Hematopoietic multipotent progenitor cell (in vitro differentiated cells): ENCODE measurements around the gene PTPRK. TPM values are rescaled to one million over a fixed set of nuclear protein-coding genes. Genes with fewer than 3 reads are reported as not detected.
"Not testable (repeated sequence)": the region's sequence is repeated elsewhere in the genome, so short reads cannot be mapped to it uniquely, and the experiment has no call there.

Experiments
- DNase-seq, 3 donors: peaks; one replicate each; pipeline ENCODE4 v3.0.0-alpha.2; 2011 to 2015; ENCODE audit warnings: low read depth in 2 of 3, low spot score in 2 of 3
- total RNA-seq: library from RNA; depleted of rRNA; stranded (reverse); fragments of >200 nt; gene quantifications from one replicate; pipeline ENCODE4 v1.2.3, GENCODE V29; 2012

Gene PTPRK
- total RNA-seq, 1 donor = 0.81 TPM

- peak in 2 of 3 donors; percentile 1 to 8 for DNase-seq
Observed at GRCh38 chr6:128491610-128492206, 28.7 kb downstream of the PTPRK start.

GRCh38 chr6:128491100-128491581 lies 29.3 kb downstream of the PTPRK start:
- no peak for DNase-seq

GRCh38 chr6:128487746-128488145 lies 32.7 kb downstream of the PTPRK start:
- DNase-seq = no peak

- no peak for DNase-seq
Observed at GRCh38 chr6:128487055-128487454, 33.3 kb downstream of the PTPRK start.

- not testable (repeated sequence) for DNase-seq
Observed at GRCh38 chr6:128486580-128486979, 33.8 kb downstream of the PTPRK start.

- DNase-seq = no peak
Observed at GRCh38 chr6:128483472-128484135, 36.8 kb downstream of the PTPRK start.

- DNase-seq = no peak
Observed at GRCh38 chr6:128482642-128483041, 37.8 kb downstream of the PTPRK start.

- DNase-seq = no peak
Observed at GRCh38 chr6:128479991-128480390, 40.4 kb downstream of the PTPRK start.

GRCh38 chr6:128479048-128479666 lies 41.2 kb downstream of the PTPRK start:
- DNase-seq = no peak

- DNase-seq = no peak
Observed at GRCh38 chr6:128478230-128479047, 42.0 kb downstream of the PTPRK start.

- no peak for DNase-seq
Observed at GRCh38 chr6:128474933-128475332, 45.5 kb downstream of the PTPRK start.

- DNase-seq = no peak
Observed at GRCh38 chr6:128474481-128474880, 45.9 kb downstream of the PTPRK start.

GRCh38 chr6:128471907-128472306 lies 48.5 kb downstream of the PTPRK start:
- no peak for DNase-seq

- no peak for DNase-seq
Observed at GRCh38 chr6:128465368-128466343, 54.7 kb downstream of the PTPRK start.

- DNase-seq = no peak
Observed at GRCh38 chr6:128464790-128465189, 55.6 kb downstream of the PTPRK start.

- no peak for DNase-seq
Observed at GRCh38 chr6:128463942-128464341, 56.5 kb downstream of the PTPRK start.

- DNase-seq = no peak
Observed at GRCh38 chr6:128461501-128461900, 58.9 kb downstream of the PTPRK start.

GRCh38 chr6:128456510-128457230 lies 63.7 kb downstream of the PTPRK start:
- no peak for DNase-seq

GRCh38 chr6:128455959-128456358 lies 64.4 kb downstream of the PTPRK start:
- no peak for DNase-seq
